ELF-1 (cell line): ENCODE data around the gene ZFAND3.

ENCODE experiments used
- DNase-seq: peaks from one replicate; pipeline ENCODE4 v3.0.0-alpha.2; 2016; ENCODE audit warnings: low read depth, low spot score

ZFAND3 gene

GRCh38 chr6:38153076-38153797 lies 333.7 kb downstream of the ZFAND3 start:
- no peak for DNase-seq

DNA sequence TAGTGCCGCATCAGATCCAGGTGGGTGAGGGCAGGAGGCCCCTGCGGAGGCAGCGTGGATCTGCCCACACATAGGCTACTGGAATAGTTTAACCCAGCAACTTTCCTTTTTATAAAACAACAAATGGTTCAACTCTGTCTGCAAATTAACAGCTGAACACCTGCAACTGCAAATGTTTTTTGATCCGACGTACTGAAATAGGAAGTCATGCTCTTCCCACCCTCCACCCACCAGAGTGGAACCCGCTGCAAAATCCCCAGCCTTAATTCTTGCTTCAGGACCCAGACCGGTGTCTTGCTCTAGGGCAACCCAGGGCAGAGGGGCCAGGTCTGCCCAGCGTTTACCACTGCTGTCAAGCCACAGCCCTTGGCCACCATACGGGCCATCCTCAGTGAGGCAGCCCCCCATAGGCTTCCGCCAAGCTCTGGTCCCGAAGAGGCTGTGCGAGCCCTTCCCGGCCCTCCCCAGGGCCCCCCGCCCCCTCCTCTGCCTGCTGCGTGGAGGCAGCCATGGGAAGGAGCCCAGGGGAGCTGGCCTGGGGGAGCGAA lies 334.3 kb downstream of the ZFAND3 start:
- no peak for DNase-seq

- DNase-seq = no peak
Measured at GRCh38 chr6:38154731-38155130, 335.2 kb downstream of the ZFAND3 start.

GRCh38 chr6:38155144-38155543 lies 335.6 kb downstream of the ZFAND3 start:
- no peak for DNase-seq

- DNase-seq = no peak
Measured at GRCh38 chr6:38155621-38156204, 336.2 kb downstream of the ZFAND3 start.

GRCh38 chr6:38156818-38157565 lies 337.5 kb downstream of the ZFAND3 start:
- no peak for DNase-seq

GRCh38 chr6:38157905-38158304 lies 338.4 kb downstream of the ZFAND3 start:
- no peak for DNase-seq

GRCh38 chr6:38158762-38159350 lies 339.3 kb downstream of the ZFAND3 start:
- DNase-seq = no peak

DNA sequence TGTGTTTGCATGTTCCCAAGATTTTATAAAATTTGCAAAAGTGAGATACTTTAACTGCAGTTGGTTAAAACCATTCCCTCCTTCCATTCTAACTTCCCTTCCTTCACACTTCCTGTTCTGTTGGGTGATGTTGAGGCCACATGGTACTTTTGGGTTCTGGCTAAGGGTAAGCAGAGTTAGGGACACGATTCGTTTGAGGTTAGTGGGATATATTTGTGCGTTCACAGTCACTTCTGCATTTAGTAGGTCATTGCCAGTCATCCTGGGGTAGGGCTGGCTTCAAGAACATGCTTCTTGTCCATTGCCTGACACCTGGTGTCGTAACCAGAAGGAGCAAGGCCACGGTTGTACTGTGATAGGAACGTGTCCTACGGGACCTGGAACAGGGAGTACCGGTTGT lies 340.1 kb downstream of the ZFAND3 start:
- no peak for DNase-seq

- DNase-seq = no peak
Measured at GRCh38 chr6:38160831-38161230, 341.3 kb downstream of the ZFAND3 start.

DNA sequence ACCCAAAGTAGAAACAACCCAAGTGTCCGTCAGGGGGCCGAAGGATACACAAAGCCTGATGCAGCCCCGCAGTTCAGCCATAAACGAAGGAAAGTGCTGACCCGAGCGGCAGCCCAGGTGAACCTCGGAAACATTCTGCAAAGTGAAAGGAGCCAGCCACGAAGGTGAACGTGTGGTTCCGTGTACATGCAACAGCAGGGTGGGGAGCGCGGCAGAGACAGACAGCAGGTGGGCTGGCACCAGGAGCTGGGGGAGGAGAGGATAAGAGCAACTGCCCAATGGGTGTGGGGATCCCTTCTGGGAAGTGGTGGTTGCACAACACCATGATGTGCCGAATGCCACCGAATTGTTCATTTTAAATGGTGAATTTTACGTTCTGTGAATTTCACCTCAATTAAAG lies 341.8 kb downstream of the ZFAND3 start:
- no peak for DNase-seq

DNA sequence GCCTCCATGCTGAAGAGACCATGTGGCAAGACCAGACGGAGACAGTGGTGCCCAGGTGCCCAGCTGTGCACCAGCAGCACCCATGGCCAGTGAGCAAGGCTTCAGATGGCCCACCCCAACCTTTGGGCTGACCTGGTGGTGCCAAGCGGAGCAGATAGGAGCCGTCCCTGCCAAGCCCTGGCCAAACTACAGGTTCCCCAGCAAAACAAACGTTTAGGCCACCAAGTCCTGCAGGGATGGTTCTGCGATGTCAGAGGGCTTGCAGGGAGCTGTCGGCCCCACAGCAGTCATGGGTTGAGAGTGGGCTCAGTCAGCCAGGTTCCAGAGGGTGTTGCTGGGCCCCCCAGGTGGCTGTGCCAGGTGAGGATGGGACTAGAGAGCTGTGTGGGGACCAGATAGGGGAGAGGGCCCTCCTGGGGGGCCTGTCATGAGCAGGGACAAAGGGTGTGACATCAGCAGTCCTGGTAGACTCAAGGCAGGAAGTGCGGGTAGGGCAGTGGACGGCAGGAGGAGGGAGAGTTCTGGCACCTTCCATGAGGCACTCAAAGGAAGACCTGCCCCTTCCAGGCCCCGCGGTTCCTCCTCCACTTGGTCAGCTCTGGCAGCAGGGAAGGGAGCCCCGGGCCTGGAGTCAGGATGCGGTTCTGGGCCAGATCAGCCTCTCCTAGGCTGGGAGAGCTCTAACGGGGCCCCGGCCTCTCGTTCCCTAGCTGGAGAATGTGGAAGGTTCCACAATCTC lies 342.4 kb downstream of the ZFAND3 start:
- DNase-seq = no peak

DNA sequence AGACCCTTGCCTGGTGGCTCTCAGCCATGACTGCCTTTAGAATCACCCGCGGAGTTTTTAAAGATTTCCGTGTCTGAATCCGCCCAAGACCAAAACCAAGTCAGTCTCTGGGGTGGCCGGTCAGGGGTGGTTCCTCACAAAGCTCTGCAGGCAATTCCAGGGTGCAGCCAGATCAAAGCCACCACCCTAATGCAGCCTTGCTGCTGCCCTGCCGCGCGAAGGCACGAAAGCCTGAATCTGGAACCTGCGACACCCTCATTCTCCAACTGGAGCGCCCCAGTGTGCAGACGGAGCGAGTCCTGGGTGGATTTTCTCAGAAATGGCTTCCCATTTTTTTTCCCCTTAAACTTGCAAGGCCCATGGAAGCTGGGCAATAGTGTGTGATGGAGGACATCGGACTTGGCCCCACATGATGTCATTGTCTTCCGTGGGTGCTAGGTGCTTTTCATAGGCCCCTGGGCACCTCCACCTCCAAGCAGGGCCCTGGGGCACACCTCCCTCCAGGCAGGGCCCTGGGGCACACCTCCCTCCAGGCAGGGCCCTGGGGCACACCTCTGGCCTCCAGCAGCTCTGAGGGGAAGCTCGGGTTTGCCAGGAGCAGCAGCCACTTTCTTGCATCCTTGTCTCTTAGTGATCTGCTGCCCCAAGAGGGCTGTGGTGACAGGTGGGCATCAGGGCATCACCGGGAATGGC lies 343.1 kb downstream of the ZFAND3 start:
- no peak for DNase-seq

DNA sequence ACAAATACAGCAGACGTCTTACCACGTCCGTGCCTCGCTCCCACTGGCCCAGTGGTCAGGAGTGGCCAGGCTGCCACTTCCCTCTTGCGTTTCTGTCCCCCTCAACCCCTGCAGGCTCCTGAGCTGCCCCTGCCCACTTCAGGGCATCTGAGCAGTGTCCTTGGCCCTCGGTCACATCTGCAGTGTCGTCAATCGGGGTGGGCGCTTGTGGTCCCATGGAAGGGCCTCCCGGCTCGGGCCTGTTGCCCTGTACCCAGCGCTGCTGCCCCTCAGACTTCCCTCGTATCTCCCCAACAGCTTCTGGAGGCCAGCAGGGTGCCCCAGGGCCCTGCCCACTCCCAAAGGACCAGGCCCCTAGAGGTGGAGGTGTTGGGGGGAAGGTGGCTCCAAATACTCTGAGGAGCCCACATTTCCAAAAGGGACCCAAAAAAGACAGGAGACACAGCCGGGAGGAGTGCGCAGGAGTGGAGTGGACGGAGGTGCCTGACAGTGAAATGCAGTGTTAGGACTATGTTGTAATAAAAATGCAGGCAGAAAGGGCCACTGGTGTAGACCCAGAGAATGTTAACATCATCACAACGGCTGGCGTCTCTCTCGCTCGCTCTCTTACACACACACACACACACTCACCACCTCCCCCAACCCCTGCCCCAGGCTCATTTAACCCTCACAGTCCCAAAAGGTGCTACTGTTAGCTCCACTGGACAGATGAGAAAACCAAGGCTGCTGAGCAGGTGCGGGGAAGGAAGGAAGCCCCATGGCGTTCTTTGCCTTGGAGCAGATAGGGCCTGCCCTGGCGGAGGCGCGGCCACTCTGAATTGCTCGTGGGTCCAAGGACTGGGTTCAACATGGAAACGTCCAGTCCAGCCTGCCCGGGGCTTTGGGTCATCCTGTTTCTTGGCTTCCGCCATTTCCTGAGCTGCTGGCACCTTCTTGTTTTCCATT lies 343.9 kb downstream of the ZFAND3 start:
- DNase-seq = no peak

DNA sequence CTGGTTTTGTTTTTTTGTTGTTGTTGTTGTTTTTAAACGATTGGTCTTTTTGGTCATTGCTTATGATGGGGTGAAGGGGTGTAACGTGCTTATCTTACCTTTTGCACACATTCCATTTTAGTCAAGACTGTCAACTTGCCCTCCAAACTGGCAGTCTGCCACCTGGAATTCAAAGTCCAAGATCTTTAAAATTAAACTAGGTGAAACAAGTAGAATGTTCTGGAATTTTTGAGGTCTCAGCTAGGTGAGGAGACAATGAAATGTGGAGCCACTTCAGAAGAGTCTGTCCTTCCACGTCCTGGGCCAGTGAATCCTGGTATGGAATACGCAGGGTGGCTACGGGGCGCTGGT lies 344.6 kb downstream of the ZFAND3 start:
- no peak for DNase-seq

DNA sequence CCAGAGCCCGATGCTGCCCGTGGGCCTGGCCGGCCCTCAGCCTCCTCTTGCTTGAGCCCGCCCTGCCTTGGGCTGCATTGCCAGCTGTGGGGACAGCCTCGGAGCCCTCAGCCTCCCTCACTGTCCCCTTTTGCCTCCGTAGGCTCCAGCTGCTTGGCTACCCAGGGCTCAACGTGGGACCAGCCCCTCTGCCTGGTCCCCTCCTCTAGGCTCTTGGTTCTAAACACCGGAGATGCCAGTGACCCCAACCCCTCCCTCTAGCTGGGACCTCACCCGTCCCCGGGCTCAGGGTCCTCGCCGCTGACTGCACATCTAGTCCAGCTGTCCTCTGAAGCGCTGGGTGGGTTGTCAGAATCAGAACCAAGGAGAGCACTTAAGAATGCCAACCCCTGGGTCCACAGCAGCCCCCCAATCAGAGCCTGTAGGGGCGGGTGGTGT lies 345.2 kb downstream of the ZFAND3 start:
- DNase-seq = no peak

DNA sequence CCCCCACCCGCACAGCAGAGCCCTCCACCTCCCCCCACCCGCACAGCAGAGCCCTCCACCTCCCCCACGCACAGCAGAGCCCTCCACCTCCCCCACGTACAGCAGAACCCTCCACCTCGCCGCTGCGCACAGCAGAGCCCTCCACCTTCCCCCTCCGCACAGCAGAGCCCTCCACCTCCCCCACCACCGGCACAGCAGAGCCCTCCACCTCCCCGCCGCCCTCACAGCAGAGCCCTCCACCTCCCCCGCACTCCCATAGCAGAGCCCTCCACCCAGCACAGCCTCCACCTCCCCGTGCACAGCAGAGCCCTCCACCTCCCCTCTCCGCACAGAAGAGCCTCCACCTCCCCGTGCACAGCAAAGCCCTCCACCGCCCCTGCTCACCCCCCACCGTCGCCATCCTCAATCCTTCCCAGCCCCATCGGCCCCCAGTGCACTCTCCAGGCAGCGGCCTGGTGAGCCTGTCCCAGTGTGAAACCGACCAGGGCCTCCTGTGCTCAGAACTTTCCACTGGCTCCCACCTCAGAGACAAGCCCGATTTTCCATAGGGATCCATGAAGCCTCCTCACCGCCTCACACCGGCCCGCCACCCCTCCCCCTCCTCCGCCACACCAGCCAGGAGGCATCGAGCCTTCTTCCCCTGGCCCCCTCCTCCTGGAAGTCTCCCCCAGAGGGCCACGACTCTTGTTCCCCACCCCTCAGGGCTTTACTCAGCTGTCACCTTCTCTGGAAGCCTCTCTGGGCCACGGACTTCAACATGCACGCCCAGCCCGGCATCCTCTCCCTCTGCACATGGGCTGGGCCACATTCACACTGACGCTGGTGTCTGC lies 347.1 kb downstream of the ZFAND3 start:
- DNase-seq = no peak

- DNase-seq = no peak
Measured at GRCh38 chr6:38167598-38167997, 348.1 kb downstream of the ZFAND3 start.

- no peak for DNase-seq
Measured at GRCh38 chr6:38168126-38168525, 348.6 kb downstream of the ZFAND3 start.
